H1 (cell line): ENCODE measurements around the gene NFATC1. TPM values are rescaled to one million over a fixed set of nuclear protein-coding genes. Genes with fewer than 3 reads are reported as not detected.
A peak's percentile ranks its signal among the peaks of the same experiment; 100 is the strongest.

Source experiments
- CTCF ChIA-PET: fragments of 300-600 bp; sonication (Branson Sonifier 250); formaldehyde crosslinking; loops from one replicate; lab custom pipeline; 2021; ENCODE audit not compliant: partially characterized antibody; lab: Charles Lee
- POLR2A ChIA-PET: fragments of 300-600 bp; sonication (Branson Sonifier 250); formaldehyde crosslinking; loops from one replicate; lab custom pipeline; 2021; ENCODE audit warnings: inconsistent platforms; ENCODE audit not compliant: partially characterized antibody; lab: Charles Lee
- DNase-seq, 2 experiments: peaks; one replicate each; pipeline versions ENCODE4 v3.0.0 to v3.0.0-alpha.2; 2010 to 2022; ENCODE audit warnings: low spot score in 2 of 2, low read depth in 1 of 2, mixed read lengths in 1 of 2
- FAIRE-seq: peaks from 2 replicates; lab custom pipeline; 2011; peaks lifted over from hg19 to GRCh38; lab: Jason Lieb, UNC
- H2AFZ ChIP-seq: 2 replicates; pipeline ENCODE4 v1.8.1; 2012; ENCODE audit warnings: low read length, inconsistent platforms
- H2AK5ac ChIP-seq: 2 replicates; pipeline ENCODE4 v1.6.1; 2013; ENCODE audit warnings: low read depth, low read length
- H2BK120ac ChIP-seq: replicated peaks from 2 replicates; pipeline ENCODE3; 2013; ENCODE audit warnings: low read depth, low read length, inconsistent platforms
- H2BK12ac ChIP-seq: 2 replicates; pipeline ENCODE4 v1.6.1; 2013; ENCODE audit warnings: low read depth, low read length
- H2BK15ac ChIP-seq: 2 replicates; pipeline ENCODE4 v1.6.1; 2013; ENCODE audit warnings: low read length
- H2BK20ac ChIP-seq: 2 replicates; pipeline ENCODE4 v1.6.1; 2013; ENCODE audit warnings: low read length
- H2BK5ac ChIP-seq: 2 replicates; pipeline ENCODE4 v1.6.1; 2013; ENCODE audit warnings: low read depth, low read length
- H3K14ac ChIP-seq: 2 replicates; pipeline ENCODE4 v1.6.1; 2013; ENCODE audit warnings: inconsistent platforms; ENCODE audit not compliant: insufficient read length
- H3K18ac ChIP-seq: 2 replicates; pipeline ENCODE4 v1.6.1; 2013; ENCODE audit warnings: low read length; ENCODE audit errors: extremely low read depth
- H3K23ac ChIP-seq: 2 replicates; pipeline ENCODE4 v1.6.1; 2013; ENCODE audit warnings: inconsistent platforms; ENCODE audit not compliant: insufficient read length
- H3K23me2 ChIP-seq: 2 replicates; pipeline ENCODE4 v1.6.1; 2013; ENCODE audit warnings: low read depth, low read length
- H3K27ac ChIP-seq: 2 replicates; pipeline ENCODE4 v1.6.1; 2011; ENCODE audit warnings: low read depth, low read length, inconsistent platforms
- H3K27me3 ChIP-seq, 4 experiments: replicated peaks in 1 of 4; 1 replicate in 1 of 4; 2 replicates in 3 of 4; pipeline versions ENCODE4 v1.6.1 to v1.8.1; 2011 to 2013; ENCODE audit warnings: low read length in 3 of 4, mild to moderate bottlenecking in 3 of 4, inconsistent platforms in 2 of 4, mixed read lengths in 2 of 4, moderate library complexity in 1 of 4; ENCODE audit not compliant: control insufficient read depth in 3 of 4, insufficient read depth in 3 of 4; ENCODE audit errors: extremely low read depth in 1 of 4
- H3K36me3 ChIP-seq, 4 experiments: 2 replicates each; pipeline versions ENCODE4 v1.6.1 to v1.8.1; 2011 to 2013; ENCODE audit warnings: mild to moderate bottlenecking in 4 of 4, low read length in 3 of 4, moderate library complexity in 2 of 4, control low read depth in 1 of 4, inconsistent platforms in 1 of 4; ENCODE audit not compliant: insufficient read depth in 4 of 4, control insufficient read depth in 2 of 4
- H3K4ac ChIP-seq: replicated peaks from 2 replicates; pipeline ENCODE3; 2013; ENCODE audit warnings: low read length, low read depth, mixed read lengths, inconsistent platforms; ENCODE audit not compliant: insufficient read length
- H3K4me1 ChIP-seq, 4 experiments: replicated peaks in 1 of 4; 1 replicate in 1 of 4; 2 replicates in 3 of 4; pipeline versions ENCODE4 v1.6.1 to v1.8.1; 2011 to 2013; ENCODE audit warnings: low read length in 3 of 4, inconsistent platforms in 2 of 4, mixed read lengths in 1 of 4; ENCODE audit not compliant: insufficient read depth in 4 of 4, control insufficient read depth in 3 of 4
- H3K4me2 ChIP-seq, 2 experiments: 2 replicates each; pipeline versions ENCODE4 v1.6.1 to v1.8.1; 2011 to 2013; ENCODE audit warnings: low read depth in 2 of 2, low read length in 2 of 2, control low read depth in 1 of 2, inconsistent platforms in 1 of 2, mild to moderate bottlenecking in 1 of 2; ENCODE audit not compliant: insufficient read depth in 1 of 2
- H3K4me3 ChIP-seq, 4 experiments: fragments of 200-600, 300-600 bp in 1 of 4; sonication (generic), shearing (Covaris generic), sonication (Bioruptor Twin) in 1 of 4; 2 replicates each; pipeline versions ENCODE4 v1.5.1 to v1.8.1; 2011 to 2016; ENCODE audit warnings: low read length in 4 of 4, low read depth in 3 of 4, control low read depth in 2 of 4, inconsistent platforms in 2 of 4, mild to moderate bottlenecking in 2 of 4, mixed read lengths in 1 of 4, moderate library complexity in 1 of 4; ENCODE audit not compliant: insufficient read depth in 2 of 4; ENCODE audit errors: extremely low read depth in 1 of 4
- H3K56ac ChIP-seq: replicated peaks from 2 replicates; pipeline ENCODE3; 2013; ENCODE audit warnings: low read depth, mild to moderate bottlenecking, mixed read lengths, low read length, inconsistent platforms; ENCODE audit not compliant: insufficient read length
- H3K79me1 ChIP-seq: 2 replicates; pipeline ENCODE4 v1.6.1; 2013; ENCODE audit warnings: low read depth, low read length, control low read depth
- H3K79me2 ChIP-seq, 2 experiments: 2 replicates each; pipeline versions ENCODE4 v1.6.1 to v1.8.1; 2012 to 2013; ENCODE audit warnings: low read length in 2 of 2, mild to moderate bottlenecking in 2 of 2, inconsistent platforms in 1 of 2; ENCODE audit not compliant: insufficient read depth in 2 of 2, control insufficient read depth in 1 of 2
- H3K9ac ChIP-seq, 4 experiments: replicated peaks in 1 of 4; 1 replicate in 1 of 4; 2 replicates in 3 of 4; pipeline versions ENCODE4 v1.6.1 to v1.8.1; 2011 to 2013; ENCODE audit warnings: low read depth in 3 of 4, low read length in 3 of 4, control low read depth in 2 of 4, mild to moderate bottlenecking in 2 of 4, moderate library complexity in 2 of 4, inconsistent platforms in 1 of 4; ENCODE audit errors: extremely low read depth in 1 of 4
- H3K9me3 ChIP-seq, 2 experiments: 2 replicates each; pipeline versions ENCODE4 v1.6.1 to v1.8.1; 2012 to 2013; ENCODE audit warnings: mild to moderate bottlenecking in 2 of 2, moderate library complexity in 2 of 2, control low read depth in 1 of 2, inconsistent platforms in 1 of 2, low read depth in 1 of 2, low read length in 1 of 2, mixed read lengths in 1 of 2; ENCODE audit not compliant: insufficient read depth in 2 of 2
- H4K20me1 ChIP-seq, 2 experiments: replicated peaks in 1 of 2; 2 replicates each; pipeline versions ENCODE3 to v1.8.1; 2011 to 2013; ENCODE audit warnings: inconsistent platforms in 2 of 2, low read length in 2 of 2, mild to moderate bottlenecking in 1 of 2; ENCODE audit not compliant: insufficient read depth in 2 of 2, control insufficient read depth in 1 of 2
- H4K5ac ChIP-seq: 2 replicates; pipeline ENCODE4 v1.6.1; 2013; ENCODE audit warnings: low read length, low read depth, mixed read lengths, inconsistent platforms; ENCODE audit not compliant: insufficient read length
- H4K8ac ChIP-seq: 2 replicates; pipeline ENCODE4 v1.8.0; 2013; ENCODE audit warnings: mild to moderate bottlenecking, moderate library complexity, low read length, inconsistent platforms; ENCODE audit not compliant: insufficient read depth; ENCODE audit errors: extremely low read depth
- H4K91ac ChIP-seq: replicated peaks from 2 replicates; pipeline ENCODE3; 2013; ENCODE audit warnings: low read length, mixed read lengths, inconsistent platforms; ENCODE audit not compliant: insufficient read length
- EZH2 ChIP-seq: fragments of 200-600 bp; sonication (generic); IDR thresholded peaks from 2 replicates; pipeline ENCODE4 v1.7.1; 2012; ENCODE audit warnings: low read depth, mild to moderate bottlenecking, moderate library complexity, low read length, inconsistent platforms; ENCODE audit not compliant: severe bottlenecking
- FOSL1 ChIP-seq: IDR thresholded peaks from 2 replicates; pipeline ENCODE4 v1.6.1; 2011; ENCODE audit warnings: mild to moderate bottlenecking, low read depth, low read length, moderate library complexity; ENCODE audit not compliant: insufficient read depth
- JUN ChIP-seq: IDR thresholded peaks from 2 replicates; pipeline ENCODE4 v1.6.1; 2011; ENCODE audit warnings: low read depth, mild to moderate bottlenecking, improper control_type of control experiment, low read length
- MAFK ChIP-seq: IDR thresholded peaks from 2 replicates; pipeline ENCODE4 v1.6.1; 2012; ENCODE audit warnings: low read depth, mild to moderate bottlenecking, improper control_type of control experiment, low read length
- NANOG ChIP-seq: IDR thresholded peaks from 2 replicates; pipeline ENCODE4 v1.6.1; 2011; ENCODE audit warnings: low read length, low read depth, mild to moderate bottlenecking, inconsistent platforms; ENCODE audit not compliant: insufficient read depth, poor library complexity, severe bottlenecking
- SP1 ChIP-seq: IDR thresholded peaks from 2 replicates; pipeline ENCODE4 v1.6.1; 2011; ENCODE audit warnings: low read depth, low read length
- SRF ChIP-seq: IDR thresholded peaks from 2 replicates; pipeline ENCODE4 v1.6.1; 2011; ENCODE audit warnings: mild to moderate bottlenecking, low read depth, low read length, moderate library complexity
- YY1 ChIP-seq: IDR thresholded peaks from 2 replicates; pipeline ENCODE4 v1.6.1; 2011; ENCODE audit warnings: low read depth, mild to moderate bottlenecking, low read length
- WGBS, 2 experiments: shearing (Covaris generic) in 1 of 2; methylation state at CpG; one replicate each; pipeline versions ENCODE4 v1.1.6 to v1.1.7; 2013 to 2015; ENCODE audit warnings: low lambda C conversion rate in 2 of 2, mixed read lengths in 2 of 2, inconsistent platforms in 1 of 2, low coverage in 1 of 2, missing lambda C conversion rate in 1 of 2; ENCODE audit not compliant: insufficient replicate concordance in 2 of 2, insufficient coverage in 1 of 2, insufficient read length in 1 of 2; ENCODE audit errors: extremely low coverage in 1 of 2, missing lambda C conversion rate in 1 of 2; 5-methylcytosine and 5-hydroxymethylcytosine counted together
- polyA plus RNA-seq, 7 experiments: library from polyadenylated mRNA; depleted of rRNA in 3 of 7; stranded (reverse) in 5 of 7; unstranded in 2 of 7; fragments of >200 nt in 5 of 7; fragments of 200-250 nt in 2 of 7; gene quantifications; 1 replicate in 5 of 7; 2 replicates in 1 of 7; 4 replicates in 1 of 7; pipeline versions ENCODE4 v1.2.1 to v1.2.3, GENCODE V29; 2011 to 2013; ENCODE audit warnings: missing spikeins in 2 of 7, mixed read lengths in 2 of 7
- total RNA-seq: library from RNA; stranded (reverse); fragmentation: NEBNext Ultra II Directional; extraction: Animal tissue kit (Norgen Biotek cat#: 25700); gene quantifications from 2 replicates; pipeline ENCODE4 v1.2.1, GENCODE V29; 2021

The NFATC1 gene
- total and polyA plus RNA-seq, 2 of the 8 experiments (the other 6 are each of a cell fraction or from before 2014, with no cell fraction given), result 2.0 to 6.6 TPM

DNA sequence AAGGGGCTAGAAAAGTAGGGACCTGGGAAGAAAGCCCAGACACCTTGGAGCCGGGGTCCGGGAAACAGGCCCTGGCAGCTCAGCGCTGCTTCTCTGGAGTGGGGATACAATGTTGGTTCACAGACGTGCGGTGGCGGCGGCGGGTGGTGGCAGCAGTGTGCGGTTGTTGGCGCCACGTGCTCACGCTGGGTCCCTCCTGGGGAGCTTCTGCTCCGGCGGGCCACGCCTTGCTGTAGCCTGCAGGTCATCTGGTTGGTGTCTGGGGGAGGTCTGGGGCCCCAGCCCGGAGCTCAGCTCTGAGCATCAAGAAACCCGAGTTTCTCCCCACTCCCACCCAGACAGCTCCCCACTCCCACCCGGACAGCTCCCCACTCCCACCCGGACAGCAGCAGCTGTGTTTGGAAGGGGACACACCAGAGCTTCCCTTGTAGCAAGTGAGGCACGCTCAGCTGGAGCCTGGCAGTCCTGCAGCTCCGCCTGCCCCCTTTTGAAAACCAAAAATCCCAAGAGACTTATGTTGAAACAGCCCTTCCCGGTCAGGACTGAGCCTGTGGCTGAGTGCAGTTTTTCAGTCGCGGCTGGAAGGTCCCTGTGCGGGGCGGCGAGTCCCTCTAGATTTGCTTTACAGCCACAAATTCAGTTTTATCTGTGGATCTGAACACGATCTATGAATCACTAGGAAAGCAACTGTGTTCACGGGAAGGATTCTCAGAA, 46.9 kb downstream of the NFATC1 start:
- Histone ChIP-seq H3K4me1 (no peaks in the 10 kb centered on the region; a peak in 2 of 7 replicates), H4K91ac (no peak overlapping the region), H3K9ac (no peak overlapping the region), H3K14ac (no peak overlapping the region), H3K4me3 (no peak overlapping the region), H2BK120ac (no peak overlapping the region), H3K4ac (no peak overlapping the region), H3K4me2 (no peak overlapping the region), H2BK5ac (no peak overlapping the region; the same call in 1 of the 2 replicates), H3K23ac (no peak overlapping the region), H3K9me3 (no peaks in the 10 kb centered on the region), H2AK5ac (no peak overlapping the region), H4K20me1 (peaks cover 0 to under 1% of the 10 kb centered on the region in 2 experiments), H2BK15ac (no peak overlapping the region), H2BK20ac (no peak overlapping the region)
- no peak for FAIRE-seq
- TF ChIP-seq JUN (no peak), NANOG (no peak), MAFK (no peak), YY1 (no peak), FOSL1 (no peak), SP1 (no peak), SRF (no peak), EZH2 (no peak)
- TF ChIP-seq, all 59 proteins: peak for 0
- Histone ChIP-seq H3K18ac (no peak overlapping the region), H4K5ac (no peak overlapping the region), H4K8ac (0 out of 2 replicates have a peak overlapping the region, but pooled peaks have one; percentile 15), H3K27me3 (no peaks in the 10 kb centered on the region), H3K23me2 (no peaks in the 10 kb centered on the region), H3K56ac (no peak overlapping the region), H2AFZ (no peak overlapping the region), H2BK12ac (no peak overlapping the region), H3K27ac (no peak overlapping the region), H3K79me1 (no peaks in the 10 kb centered on the region), H3K79me2 (no peaks in the 10 kb centered on the region), H3K36me3 (no peaks in the 10 kb centered on the region; a peak in 1 of 8 replicates)
- ChIA-PET POLR2A (no interaction called here), CTCF (interaction anchor here (0.9 to 1.5 kb wide), 3 partner anchors 61 to 88 kb away, joined by 3 to 5 read pairs (median 4); no protein-coding TSS in a partner anchor)
- WGBS, 2 experiments, result 92% methylated on average over 23 of the region's 29 CpGs; no CpG with 5 or more reads in 1 of the 2 experiments
- DNase-seq, result no peak
